Measurements from ENCODE around the gene CNNM4.

DNA sequence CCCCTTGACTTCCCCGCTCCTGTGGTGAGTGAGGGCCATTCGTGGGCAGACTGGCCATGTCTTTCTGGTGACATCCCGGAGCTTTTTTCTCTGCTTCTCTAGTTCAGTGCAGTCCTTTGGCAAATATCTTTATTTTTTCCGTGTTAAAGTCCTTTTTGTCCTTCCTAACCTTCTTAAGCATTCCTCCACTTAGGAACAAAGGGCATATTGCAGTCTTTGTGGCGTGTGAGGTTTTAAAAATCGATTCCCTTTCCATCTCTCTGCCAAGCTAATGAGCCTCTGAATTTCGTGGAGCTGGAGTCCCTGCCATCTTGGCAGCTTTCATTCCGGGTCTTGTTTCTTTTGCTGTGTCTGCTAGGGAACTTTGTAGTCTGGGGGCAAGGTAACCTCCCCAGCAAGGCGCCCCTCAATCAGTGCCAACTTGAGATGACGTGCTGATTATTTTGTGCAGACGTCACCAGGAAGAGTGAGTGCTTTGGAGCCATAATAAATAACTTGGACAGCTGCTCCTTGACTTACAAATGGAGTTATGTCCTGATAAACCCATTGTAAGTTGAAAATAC lies 60.5 kb downstream of the CNNM4 start:
- TF ChIP-seq YY1 (IDR thresholded peaks at IDR 0.05; ENCODE audit: insufficient read depth, insufficient read length), result no peak
- no peak for TF ChIP-seq SUZ12 (IDR thresholded peaks at IDR 0.05; ENCODE audit: extremely low read depth, insufficient read depth, insufficient read length)
- no peak for TF ChIP-seq ZNF274 (IDR thresholded peaks at IDR 0.05; ENCODE audit: low read depth, low read length)

Data from NT2/D1 (cell line).